HG02973 (cell line): ENCODE results near the gene EFCAB8.
"Not testable (repeated sequence)": the region's sequence is repeated elsewhere in the genome, so short reads cannot be mapped to it uniquely, and the experiment has no call there.

Experiments used
- ATAC-seq: cut with Tn5 transposase; IDR thresholded peaks from one replicate; pipeline ENCODE4 v1.9.1; 2021; ENCODE audit warnings: moderate library complexity; ENCODE audit not compliant: unreplicated experiment

The EFCAB8 gene

GRCh38 chr20:32887492-32887891 lies 28.8 kb downstream of the EFCAB8 start:
- no peak for ATAC-seq

DNA sequence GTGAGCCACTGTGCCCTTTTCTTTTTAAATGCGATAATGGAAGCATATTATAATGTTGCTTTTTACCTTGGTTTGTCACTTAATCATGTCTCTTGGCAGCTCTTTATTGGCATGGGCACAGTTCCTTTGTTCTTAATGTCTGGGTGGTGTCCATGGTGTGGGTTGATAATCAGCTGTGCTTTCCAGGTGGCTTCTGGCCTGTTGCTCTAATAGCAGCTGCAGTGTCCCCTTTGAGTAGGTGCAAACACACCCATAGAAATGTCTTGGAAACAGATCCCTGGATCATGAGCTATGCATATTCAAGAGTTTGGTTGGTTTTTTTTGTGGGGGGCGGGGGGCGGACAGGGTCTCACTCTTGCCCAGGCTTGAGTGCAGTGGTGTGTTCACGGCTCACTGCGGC lies 29.9 kb downstream of the EFCAB8 start:
- no peak for ATAC-seq

- ATAC-seq, result no peak
These were observed 30.6 kb downstream of the EFCAB8 start for GRCh38 chr20:32889281-32889680.

DNA sequence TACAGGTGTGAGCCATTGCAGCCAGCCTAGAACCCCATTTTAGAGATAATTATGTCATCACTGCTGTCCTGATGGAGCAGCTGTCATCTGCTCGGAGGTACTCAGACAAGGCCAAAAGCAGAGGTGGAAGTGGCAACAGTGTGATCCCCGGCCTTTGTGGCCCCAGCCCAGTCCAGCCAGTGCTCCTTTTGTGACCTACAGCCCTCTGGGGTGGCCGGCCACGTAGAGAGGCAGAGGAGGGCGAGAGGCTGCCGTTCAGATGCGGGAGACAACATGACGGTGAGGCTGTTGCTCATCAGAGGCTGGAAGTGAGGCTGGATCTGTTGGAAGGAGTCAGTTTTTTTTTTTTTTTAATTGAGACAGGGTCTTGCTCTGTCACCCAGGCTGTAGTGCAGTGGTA lies 32.8 kb downstream of the EFCAB8 start:
- ATAC-seq, result no peak

DNA sequence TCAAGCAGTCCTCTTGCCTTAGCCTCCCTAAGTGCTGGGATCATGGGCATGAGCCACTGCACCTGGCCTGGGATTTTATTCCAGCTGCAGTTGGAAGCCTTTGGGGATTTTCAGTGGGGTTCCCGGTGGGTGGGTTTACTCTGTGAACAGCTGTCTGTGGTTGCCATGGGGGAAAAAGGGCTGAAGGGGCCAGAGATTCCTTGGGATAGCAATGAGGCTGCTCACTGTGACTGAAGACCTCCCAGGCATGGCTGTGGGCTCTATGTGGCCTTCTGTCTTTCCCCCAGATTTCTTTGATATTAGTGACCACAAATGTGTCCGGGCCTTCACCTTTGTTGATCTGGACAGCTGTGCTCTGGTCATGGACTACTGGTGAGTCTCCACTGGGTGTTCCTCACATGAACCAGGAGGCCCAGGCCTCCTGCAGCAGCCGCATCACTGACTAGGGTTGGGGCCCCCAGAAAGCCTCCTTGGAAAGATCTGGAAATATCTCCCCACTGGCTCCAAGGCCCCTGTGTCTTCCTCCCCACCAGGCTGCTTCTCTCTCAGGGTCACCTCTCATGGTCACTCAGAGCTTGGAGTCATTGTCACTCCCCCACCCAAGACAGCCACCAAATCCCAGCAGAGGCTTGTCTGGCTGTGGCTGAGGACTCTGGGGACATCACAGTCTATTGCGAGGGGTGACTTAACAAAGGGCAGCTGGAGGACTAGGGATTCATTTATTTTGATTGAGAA lies 33.4 kb downstream of the EFCAB8 start:
- no peak for ATAC-seq

DNA sequence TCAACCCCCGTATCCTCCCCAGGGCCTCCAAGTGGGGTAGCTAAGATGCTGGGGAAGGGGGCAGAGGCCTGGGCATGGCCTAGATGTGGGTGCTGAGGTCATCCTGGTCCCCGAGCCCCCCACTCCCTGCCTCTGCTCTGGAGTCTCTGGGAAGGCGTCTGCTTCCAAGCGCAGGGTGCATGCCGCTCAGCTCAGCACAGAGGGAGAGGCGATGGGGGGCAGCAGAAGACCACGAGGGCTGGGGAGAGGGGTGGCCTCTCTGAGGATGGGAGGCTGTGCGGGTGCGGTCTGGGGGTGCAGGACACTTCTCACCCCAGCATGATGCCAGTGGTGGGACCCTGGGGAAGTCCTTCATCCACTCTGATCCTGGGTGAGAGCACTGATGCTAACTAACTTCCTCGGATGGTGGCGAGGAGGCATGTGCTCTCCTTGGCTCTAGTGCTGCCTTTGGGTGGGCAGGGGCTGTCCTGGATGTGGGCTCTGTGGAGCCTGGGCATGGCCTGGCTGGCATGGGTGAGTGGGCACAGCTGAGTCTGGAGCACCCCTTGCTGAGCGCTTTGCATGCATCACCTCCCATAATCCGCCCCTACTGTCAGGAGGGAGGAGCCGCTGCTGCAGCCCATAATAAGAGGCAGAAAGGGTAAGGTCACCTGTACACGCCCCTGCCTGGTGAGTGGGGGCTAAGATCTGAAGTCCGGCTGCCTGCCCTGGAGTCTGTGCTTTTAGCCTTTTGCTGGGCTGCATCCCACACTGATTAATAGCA lies 34.7 kb downstream of the EFCAB8 start:
- no peak for ATAC-seq

DNA sequence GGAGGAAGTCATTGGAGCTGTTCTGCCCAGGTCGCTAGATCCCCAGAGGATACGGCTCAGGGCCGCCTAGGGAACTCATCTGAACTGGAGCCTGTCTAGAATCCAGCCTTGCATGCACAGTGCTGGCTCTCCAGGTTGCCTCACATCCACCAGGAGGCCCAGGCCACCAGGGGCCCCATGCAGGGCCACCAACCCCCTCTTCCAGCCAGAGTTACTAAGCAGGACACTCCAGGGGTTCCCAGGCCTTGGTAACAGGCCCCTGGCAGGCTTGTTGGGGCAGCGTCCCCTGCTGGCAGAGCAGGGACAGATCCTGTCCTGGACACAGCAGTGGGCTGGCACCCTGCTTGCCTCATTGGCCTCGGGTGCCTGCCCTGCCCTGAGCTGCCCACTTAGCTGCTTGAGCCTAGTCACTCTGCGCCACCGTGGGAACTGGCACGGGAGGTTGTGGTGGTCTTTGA lies 35.3 kb downstream of the EFCAB8 start:
- no peak for ATAC-seq

- no peak for ATAC-seq
These were observed 36.1 kb downstream of the EFCAB8 start for GRCh38 chr20:32894711-32895355.

- no peak for ATAC-seq
These were observed 38.0 kb downstream of the EFCAB8 start for GRCh38 chr20:32896521-32897280.

- ATAC-seq, result no peak
These were observed 40.0 kb downstream of the EFCAB8 start for GRCh38 chr20:32898729-32899128.

DNA sequence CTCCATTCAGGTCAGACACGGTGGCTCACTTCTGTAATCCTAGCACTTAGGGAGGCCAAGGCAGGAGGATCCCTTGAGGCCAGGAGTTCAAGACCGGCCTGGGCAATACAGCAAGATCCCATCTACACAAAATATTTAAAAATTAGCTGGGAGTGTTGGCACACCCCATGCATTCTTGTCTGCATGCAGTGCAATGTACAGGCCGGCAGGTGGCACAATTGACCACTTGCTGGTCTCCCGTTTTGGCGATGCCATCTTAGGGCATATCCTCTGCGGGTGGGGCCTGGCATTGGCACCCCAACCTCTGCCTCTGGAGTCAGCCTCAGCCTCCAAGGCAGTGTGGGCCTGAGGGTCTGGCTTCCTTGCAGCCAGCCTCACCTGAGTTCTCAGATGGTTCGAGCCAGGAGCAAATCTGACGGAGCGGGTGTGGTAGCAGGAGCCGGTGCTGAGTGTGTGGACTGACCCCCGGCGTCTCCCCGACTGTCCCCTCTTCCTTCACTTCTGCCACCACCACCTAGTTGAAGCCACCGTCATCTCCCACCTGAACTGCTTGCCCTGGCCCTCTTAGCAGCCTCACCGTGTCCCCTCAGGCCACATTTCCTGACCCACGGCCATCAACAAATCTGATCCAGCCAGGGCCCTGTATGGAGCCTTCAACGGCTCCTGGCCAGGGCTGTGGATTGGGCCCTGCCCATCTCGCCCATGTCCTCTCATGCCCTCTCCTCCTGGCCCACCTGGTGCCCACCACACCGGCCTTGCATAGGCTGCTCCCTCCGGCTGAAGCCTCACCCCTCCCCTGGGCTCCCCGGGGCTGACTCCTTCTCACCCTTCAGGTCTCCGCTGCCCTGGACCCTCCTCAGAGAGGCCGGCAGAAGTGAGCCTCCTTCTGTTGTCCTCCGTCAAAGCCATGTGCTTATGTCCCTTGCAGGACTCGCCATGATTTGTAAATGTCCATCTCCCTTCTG lies 44.0 kb downstream of the EFCAB8 start:
- no peak for ATAC-seq

DNA sequence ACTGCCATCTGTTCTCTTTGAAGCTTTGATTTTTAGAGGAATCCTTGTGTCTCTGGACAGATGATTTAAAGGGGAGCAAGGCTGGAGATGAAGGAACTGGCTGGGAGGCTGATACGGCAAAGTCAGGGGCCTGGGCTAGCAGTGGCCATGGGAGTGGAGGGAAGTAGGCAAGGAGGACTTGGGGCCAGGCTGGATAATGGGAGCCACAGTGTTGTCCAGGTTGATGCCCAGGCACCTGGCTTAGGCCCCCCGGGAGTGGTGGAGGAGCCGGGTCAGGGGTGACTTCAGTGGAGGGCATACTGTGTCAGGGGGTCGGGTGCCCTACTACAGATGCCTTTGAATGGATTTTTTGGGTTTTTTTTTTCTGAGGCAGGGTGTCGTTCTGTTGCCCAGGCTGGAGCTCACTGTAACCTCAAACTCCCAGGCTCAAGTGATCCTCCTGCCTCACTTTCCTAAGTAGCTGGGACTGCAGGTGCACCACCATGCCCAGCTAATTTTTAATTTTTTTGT lies 45.0 kb downstream of the EFCAB8 start:
- no peak for ATAC-seq

DNA sequence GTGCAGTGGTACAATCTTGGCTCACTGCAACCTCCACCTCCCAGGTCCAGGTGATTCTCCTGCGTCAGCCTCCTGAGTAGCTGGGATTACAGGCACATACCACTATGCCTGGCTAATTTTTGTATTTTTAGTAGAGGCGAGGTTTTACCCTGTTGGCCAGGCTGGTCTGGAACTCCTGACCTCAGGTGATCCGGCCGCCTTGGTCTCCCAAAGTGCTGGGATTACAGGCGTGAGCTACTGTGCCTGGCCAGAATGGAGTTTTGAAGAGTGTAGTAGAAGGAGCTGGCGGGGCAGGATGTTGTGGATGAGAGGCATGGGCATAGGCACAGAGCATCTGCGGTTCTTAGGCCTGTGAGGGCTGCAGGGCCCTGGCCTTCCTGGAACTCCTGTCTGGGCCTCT lies 46.0 kb downstream of the EFCAB8 start:
- ATAC-seq, result not testable (repeated sequence)

- ATAC-seq, result no peak
These were observed 47.5 kb downstream of the EFCAB8 start for GRCh38 chr20:32906200-32906599.

GRCh38 chr20:32906871-32907495 lies 48.3 kb downstream of the EFCAB8 start:
- ATAC-seq, result no peak

DNA sequence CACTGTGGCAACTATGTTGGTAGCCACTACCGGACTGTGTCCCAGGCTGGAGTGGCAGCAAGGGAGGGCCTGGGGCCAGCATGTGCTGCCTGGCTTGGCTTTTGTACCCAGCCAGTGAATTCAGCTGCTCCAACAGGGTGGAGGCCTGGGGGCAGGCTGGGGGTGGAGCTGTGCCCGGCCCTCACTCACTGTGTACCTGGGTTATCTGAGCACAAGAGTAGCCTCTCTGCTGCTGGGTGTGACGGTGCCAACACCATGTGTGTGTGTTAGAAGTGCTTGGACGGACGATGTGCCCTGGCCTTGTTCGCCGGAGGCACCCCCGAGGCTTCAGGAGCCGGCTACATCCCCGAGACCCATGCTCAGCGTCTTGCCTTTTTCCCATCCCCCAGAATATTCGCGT lies 49.2 kb downstream of the EFCAB8 start:
- ATAC-seq, result no peak

GRCh38 chr20:32908334-32909292 lies 49.9 kb downstream of the EFCAB8 start:
- no peak for ATAC-seq

GRCh38 chr20:32909451-32909850 lies 50.7 kb downstream of the EFCAB8 start:
- no peak for ATAC-seq
